Cardiac fibroblast (primary cell): ENCODE data around the gene DTHD1.

Experiments used
- DNase-seq, 2 donors: peaks; one replicate each; pipeline versions ENCODE4 v3.0.0 to v3.0.0-alpha.2; 2010; ENCODE audit warnings: low read depth in 2 of 2
- H3K4me3 ChIP-seq, 2 donors: replicated peaks in 1 of 2; 1 replicate in 1 of 2; 2 replicates in 1 of 2; pipeline ENCODE4 v1.5.1; 2011; ENCODE audit warnings: low read depth in 2 of 2, low read length in 2 of 2, mild to moderate bottlenecking in 2 of 2, moderate library complexity in 1 of 2
- CTCF ChIP-seq: IDR thresholded peaks from one replicate; pipeline ENCODE4 v1.5.1; 2011; ENCODE audit warnings: low read depth, mild to moderate bottlenecking, low read length, inconsistent platforms

The DTHD1 gene

DNA sequence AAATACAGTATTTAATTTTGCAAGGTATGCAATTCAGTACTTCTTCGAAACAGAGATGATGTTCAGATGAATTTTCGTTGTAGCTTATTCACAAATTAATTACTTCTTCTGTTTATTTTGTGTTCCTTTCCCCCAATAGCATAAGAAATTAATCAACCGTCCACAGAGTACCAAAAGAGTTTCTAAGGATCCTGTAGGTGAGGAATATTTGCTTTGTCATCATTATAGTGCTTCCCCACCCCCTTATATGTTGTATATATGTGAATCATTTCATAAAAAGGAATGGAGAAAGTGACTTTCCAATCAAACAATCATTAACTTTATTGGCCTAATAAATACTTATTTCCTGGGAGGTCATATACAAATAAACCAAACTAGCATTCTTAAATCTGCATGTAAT, 57.6 kb downstream of the DTHD1 start:
- no peak overlapping the region for H3K4me3 ChIP-seq
- no peak for DNase-seq
- no peak for TF ChIP-seq CTCF

- TF ChIP-seq CTCF: no peak
- DNase-seq: no peak
These were observed 60.5 kb downstream of the DTHD1 start for GRCh38 chr4:36341936-36342335.

DNA sequence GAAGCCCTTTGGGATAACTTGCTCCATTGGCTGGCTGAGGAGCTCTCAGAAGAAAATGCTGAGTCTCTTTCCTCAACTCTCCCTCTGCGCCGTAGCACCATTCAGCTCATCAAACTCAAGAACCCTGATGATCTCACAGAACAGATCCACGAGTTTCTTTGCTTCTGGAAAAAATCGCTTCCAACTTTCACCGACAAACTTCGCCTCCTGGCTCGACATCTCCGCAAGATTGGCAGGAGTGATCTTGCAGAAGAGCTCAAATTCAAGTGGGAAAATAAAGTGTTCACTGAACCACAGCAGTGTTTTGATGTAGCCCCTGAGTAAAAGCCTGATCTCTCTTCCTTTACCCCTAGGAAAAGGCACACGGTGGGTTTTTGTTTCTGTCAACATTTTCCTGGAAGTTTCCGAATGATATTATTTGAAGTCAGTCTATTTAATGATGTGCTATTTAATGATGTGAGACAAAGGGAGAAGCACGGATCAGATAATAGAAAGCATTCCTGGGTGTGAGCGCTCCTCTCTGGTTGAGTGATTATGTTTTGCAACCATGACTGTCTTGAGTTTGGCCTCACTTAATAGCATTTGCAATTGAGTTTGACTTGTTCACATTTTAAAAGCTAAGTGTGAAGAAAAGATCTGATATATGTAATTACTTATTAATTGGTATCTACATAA, 62.2 kb downstream of the DTHD1 start:
- no peak overlapping the region for H3K4me3 ChIP-seq
- TF ChIP-seq CTCF: no peak
- DNase-seq: no peak

More at GRCh38 chr4:36341936-36342335, 60.5 kb downstream of the DTHD1 start:
- no peak overlapping the region for H3K4me3 ChIP-seq

DNA sequence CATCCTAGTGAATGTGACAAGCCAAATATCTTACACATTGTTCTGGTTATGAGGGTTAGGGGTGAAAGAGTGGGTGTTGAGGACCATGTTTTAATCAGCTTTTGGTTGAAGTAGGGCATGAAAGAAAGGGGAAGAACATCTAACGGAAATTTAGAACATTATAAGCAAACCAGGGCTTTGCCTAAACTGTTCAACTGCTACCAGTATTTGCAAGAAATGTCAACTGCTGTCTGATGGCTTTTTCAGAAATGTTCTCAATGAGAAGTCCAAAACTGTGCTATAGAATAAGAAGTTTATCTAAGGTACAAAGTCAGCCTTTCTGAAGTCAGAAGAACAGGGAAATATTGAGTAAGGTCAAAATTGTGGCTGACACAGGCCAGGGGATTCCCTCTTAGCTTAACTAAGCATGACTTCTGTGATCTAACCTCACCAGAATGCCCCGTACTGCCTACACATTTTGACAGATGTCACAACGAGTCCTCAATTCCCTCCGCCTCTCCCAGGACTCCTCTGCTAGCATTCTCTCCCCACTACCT, 67.1 kb downstream of the DTHD1 start:
- no peak overlapping the region for H3K4me3 ChIP-seq
- DNase-seq: no peak
- TF ChIP-seq CTCF: no peak

DNA sequence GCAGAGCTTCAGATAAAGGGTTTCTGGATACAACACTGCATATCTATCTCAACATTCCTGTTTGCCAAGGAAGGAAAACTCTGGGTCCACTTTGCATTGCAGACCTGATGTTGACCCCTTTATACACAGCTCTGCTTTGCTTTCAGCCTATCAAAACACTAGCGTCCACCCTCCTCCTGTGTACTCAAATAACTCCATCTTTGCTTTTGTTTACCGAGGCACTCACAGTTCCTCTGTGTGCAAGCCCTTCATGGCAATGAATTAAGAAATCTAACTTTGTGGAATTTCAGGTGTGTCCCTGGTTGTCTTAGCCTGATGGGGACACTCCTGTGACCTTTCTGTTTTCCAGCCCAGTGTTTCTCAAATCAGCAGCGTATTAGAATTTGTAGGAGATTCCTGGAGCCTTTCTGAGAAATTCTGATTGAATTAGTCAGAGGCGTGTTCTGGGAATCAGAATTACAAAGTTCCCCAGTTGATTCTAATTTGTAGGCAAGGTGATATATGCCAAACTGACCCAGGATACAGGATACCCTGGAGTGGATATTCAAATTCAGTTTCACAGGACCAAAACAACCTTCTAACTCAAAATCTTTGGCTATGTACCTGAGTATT, 68.6 kb downstream of the DTHD1 start:
- H3K4me3 ChIP-seq: no peak overlapping the region
- TF ChIP-seq CTCF: no peak
- peak in 1 of 2 donors; percentile 2 for DNase-seq

DNA sequence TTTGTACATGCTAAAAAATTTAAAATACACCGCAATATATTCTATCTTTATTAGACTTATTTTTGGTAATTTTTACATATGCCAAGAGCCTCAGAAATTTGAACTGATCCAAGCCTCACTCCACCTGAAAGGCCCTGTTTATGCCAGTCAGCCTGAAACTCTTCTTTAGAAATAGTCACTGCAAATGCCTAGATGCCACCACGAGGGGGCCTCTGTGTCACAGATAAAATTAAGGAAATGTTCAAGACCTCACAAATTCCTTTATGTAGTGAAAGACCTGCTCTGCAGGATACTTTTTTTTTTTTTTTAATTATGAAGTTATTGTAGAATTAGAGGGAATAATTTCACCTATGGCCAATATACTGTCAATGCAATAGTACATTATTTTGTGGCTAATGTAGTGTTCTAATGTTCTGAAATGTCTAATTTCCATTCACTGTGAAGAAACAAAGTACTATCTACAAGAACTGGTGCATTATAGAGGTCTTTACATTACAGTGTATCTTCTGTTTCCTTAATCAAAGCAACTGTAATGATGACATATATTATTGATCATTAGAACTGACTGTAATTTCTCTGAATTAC, 69.8 kb downstream of the DTHD1 start:
- DNase-seq: peak; percentile 57 to 63
- peak; percentile 65 for TF ChIP-seq CTCF
- no peak overlapping the region for H3K4me3 ChIP-seq
